H1 (cell line): ENCODE measurements around the gene TTL. TPM values are rescaled to one million over a fixed set of nuclear protein-coding genes. Genes with fewer than 3 reads are reported as not detected.

ENCODE experiments used
- E2F6 ChIP-seq: IDR thresholded peaks from 2 replicates; pipeline ENCODE4 v1.6.1; 2012; ENCODE audit warnings: inconsistent platforms
- HDAC2 ChIP-seq, 2 experiments: fragments of 300-600 bp in 1 of 2; sonication (generic) in 1 of 2; IDR thresholded peaks; 2 replicates each; pipeline ENCODE4 v1.6.1; 2011 to 2012; ENCODE audit warnings: low read depth in 2 of 2, low read length in 2 of 2, mild to moderate bottlenecking in 2 of 2, moderate library complexity in 2 of 2, borderline replicate concordance in 1 of 2, inconsistent platforms in 1 of 2
- JUND ChIP-seq: IDR thresholded peaks from 2 replicates; pipeline ENCODE4 v1.6.1; 2011; ENCODE audit warnings: mild to moderate bottlenecking, improper control_type of control experiment, low read length
- RAD21 ChIP-seq, 2 experiments: IDR thresholded peaks in 1 of 2; conservative IDR thresholded peaks in 1 of 2; 2 replicates each; pipeline ENCODE4 v1.6.1; 2011; ENCODE audit warnings: low read depth in 2 of 2, low read length in 2 of 2, improper control_type of control experiment in 1 of 2, inconsistent platforms in 1 of 2, mild to moderate bottlenecking in 1 of 2, moderate library complexity in 1 of 2
- SP4 ChIP-seq: IDR thresholded peaks from 2 replicates; pipeline ENCODE4 v1.6.1; 2012; ENCODE audit warnings: low read length, inconsistent platforms
- polyA plus RNA-seq, 7 experiments: library from polyadenylated mRNA; depleted of rRNA in 3 of 7; stranded (reverse) in 5 of 7; unstranded in 2 of 7; fragments of >200 nt in 5 of 7; fragments of 200-250 nt in 2 of 7; gene quantifications; 1 replicate in 5 of 7; 2 replicates in 1 of 7; 4 replicates in 1 of 7; pipeline versions ENCODE4 v1.2.1 to v1.2.3, GENCODE V29; 2011 to 2013; ENCODE audit warnings: missing spikeins in 2 of 7, mixed read lengths in 2 of 7
- total RNA-seq: library from RNA; stranded (reverse); fragmentation: NEBNext Ultra II Directional; extraction: Animal tissue kit (Norgen Biotek cat#: 25700); gene quantifications from 2 replicates; pipeline ENCODE4 v1.2.1, GENCODE V29; 2021

Gene TTL
- total and polyA plus RNA-seq, 2 of the 8 experiments (the other 6 are each of a cell fraction or from before 2014, with no cell fraction given) = 17.5 to 57.1 TPM

- no peak for TF ChIP-seq HDAC2 (IDR thresholded peaks at IDR 0.05; ENCODE audit: borderline replicate concordance in 1 of 2, low read depth in 2 of 2, low read length in 2 of 2)
- no peak for TF ChIP-seq SP4
- TF ChIP-seq E2F6 = no peak
- TF ChIP-seq RAD21 (IDR thresholded peaks at IDR 0.05 in 1 of 2, conservative IDR thresholded peaks at IDR 0.05 in 1 of 2; ENCODE audit: low read depth in 2 of 2, low read length in 2 of 2) = no peak
- TF ChIP-seq JUND = no peak
Observed at GRCh38 chr2:112491946-112492345, 10.0 kb downstream of the TTL start (continued).
